HG02759 (cell line): Measurements from ENCODE around the gene CCNJL.
"Not testable (repeated sequence)": the region's sequence is repeated elsewhere in the genome, so short reads cannot be mapped to it uniquely, and the experiment has no call there.

Experiments used
- ATAC-seq: cut with Tn5 transposase; IDR thresholded peaks from one replicate; pipeline ENCODE4 v1.9.1; 2021; ENCODE audit warnings: mild to moderate bottlenecking, moderate library complexity; ENCODE audit not compliant: unreplicated experiment

Gene CCNJL

DNA sequence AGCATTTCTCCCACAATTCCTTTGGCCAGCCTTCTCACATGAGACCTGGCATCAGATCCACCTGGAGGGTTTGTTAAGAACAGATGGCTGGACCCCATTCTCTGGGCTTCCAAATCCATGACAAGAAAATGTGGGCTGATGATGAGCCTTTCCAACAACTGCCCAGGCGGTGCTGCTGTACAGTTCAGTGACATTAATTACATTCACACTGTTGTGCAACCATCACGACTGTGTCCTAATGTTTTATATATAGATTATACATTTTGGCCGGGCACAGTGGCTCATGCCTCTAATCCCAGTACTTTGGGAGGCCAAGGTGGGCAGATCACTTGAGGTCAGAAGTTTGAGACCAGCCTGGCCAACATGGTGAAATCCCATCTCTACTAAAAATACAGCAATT lies 22.4 kb upstream of the CCNJL start:
- not testable (repeated sequence) for ATAC-seq

DNA sequence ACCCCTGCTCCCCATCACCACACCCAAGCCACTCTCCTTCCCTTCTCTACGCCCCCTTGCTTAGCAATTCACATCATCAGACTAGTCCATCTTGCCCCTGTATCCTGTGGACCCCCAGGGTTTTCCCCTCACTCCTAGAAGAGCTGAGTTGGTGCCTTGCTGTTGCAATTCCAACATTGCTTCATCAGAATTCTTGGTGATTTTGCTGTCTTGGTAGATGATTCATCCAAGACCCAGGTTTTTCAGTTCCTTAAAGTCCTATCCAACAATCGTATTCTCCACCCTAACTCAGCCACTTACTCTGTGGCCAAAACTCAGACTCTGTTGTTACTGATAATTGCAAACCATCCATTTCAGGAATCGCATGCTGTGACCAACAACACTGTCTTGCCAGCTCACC lies 21.4 kb upstream of the CCNJL start:
- ATAC-seq: no peak

DNA sequence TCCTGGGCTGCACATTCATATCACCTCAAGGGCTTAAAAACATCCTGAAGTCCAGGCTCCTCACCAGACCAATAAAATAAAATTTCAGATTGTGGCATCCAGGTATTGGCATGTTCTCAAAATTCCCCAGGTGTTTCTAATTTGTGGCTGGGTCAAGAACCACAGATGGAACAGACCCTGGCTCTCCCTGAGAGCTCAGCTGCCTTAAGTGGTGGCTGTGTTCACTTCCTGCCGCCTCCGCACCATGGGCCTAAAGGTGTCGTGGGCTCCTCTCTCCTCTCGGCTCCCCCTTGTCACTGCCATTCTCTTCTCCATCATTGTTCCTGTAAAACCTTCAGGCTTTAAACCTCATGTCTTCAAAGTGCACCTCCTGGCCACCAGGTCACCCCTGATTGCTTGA lies 17.8 kb upstream of the CCNJL start:
- ATAC-seq: no peak

DNA sequence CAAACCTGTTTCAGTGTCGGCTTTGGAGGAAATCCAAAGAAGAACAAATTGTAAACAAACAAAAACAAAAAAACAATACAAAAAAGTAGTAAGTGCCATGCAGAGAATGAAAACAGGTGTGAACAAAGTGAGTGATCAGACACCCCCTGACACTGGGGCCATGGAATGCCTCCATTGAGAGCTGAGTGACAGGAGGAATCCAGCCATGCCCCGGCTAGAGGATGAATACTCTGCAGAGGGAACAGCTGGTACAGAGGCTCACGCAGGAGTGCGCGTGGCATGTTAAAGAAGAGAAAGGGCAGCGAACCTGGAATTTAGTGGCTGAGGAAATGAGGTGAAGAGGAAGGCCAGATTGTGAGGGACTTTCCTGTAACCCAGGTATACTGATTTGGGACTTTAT lies 15.5 kb upstream of the CCNJL start:
- no peak for ATAC-seq

DNA sequence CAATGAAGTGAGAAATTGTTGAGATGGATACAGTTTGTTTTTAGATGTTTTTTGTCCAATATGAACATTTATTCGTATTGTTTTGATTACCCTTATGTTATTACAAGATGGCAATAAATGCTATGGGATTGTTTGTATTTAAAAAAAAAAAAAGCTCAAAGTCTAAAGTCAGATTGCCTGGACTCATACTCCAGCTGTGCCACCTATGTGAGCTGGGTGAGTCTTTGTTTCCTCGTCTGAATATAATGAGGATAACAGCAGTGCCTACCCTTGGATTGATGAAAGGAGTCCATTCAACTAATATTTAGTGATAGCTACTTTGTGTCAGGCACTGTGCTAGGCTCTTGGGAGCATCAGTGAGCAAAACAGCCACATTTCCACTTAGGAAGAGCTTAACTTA lies 14.6 kb upstream of the CCNJL start:
- ATAC-seq: no peak

DNA sequence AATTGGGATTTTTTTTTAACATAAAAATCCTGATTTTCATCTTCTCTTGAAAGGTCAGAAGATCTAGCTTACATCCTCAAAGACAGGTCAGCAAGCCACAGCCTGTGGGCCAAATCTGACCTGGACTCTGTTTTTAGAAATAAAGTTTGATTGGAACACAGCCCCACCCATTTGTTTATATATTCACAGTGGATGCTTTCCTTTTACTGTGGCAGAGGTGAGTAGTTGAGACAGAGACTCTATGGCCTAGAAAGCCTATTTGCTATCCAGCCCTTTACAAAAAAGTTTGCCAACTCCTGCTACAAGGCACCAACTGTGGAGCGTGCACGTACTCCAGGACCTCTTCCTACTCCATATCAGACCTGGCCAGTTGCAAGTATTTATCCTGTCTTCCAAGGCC lies 13.4 kb upstream of the CCNJL start:
- ATAC-seq: no peak

DNA sequence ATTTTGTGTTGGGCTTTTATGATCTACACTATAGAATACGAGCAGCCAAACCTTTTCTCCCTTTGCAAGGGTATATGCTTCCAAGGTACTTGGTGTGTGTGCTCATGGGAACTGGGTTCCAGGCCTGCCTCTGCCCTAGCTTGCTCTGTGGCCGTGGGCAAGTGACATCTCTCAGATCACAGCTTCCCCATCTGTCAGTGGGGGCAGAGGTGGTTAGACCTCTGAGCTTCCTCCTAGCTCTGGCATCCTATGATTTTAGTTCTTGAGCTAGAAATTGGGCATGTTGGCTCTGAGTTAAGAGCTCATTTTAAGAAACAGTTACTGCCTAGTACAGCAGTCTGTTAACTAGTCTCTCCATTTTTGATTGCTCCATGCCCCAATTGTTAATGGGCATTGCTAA lies 12.5 kb upstream of the CCNJL start:
- ATAC-seq: no peak

DNA sequence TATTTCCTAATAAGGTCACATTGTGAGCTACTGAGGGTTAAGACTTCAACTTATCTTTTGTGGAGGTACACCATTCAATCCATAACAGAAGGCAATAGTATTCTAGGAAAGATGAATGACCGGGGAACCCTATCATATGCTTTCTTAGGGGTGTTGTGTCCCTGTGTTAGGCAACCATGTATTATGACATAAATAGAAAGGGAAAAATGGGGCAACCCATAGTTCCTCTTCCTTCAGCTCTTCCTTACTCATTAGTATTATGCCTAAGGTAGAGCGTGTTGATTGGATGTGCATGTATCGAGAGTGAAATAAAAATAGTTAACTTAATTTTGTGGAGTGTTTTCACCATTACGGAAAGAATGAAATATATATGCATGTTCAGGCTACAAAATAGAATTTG lies 6.0 kb upstream of the CCNJL start:
- no peak for ATAC-seq

DNA sequence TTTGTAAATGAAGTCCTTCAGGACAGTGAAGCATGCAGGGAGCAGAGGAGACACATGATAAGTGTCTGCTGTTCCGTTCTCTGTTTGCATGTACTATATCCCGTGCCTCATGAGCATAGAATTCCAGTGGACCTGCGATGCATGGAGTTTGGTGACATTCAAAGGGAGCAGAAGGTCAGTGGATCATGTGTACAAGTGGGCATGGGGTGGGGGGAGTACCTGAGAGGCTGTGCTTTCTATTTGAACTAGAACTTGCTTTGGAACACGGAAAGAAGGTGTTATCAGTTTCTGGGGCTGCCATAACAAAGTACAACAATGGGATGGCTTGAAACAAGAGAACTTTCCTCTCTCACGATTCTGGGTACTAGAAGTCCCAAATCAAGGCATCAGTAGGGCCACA lies 5.1 kb upstream of the CCNJL start:
- ATAC-seq: no peak

DNA sequence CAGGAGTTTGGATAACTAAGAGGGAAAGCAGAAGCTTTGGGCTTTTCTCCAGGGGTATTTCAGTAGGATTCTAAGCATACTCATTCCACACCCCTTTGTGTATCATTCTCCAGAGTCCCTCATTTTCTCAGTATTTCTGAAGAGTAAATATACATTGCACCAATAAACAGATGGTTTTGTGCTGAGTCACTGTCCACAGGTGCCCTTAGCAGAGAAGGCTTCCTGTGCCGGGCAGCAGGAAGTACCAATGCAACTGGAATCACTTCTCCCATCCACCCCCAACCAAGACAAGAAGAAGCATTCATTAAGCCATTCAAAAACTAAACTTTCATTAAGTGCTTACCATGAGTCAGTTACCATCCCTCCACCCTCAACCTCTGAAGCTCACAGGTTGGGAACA lies 3.6 kb upstream of the CCNJL start:
- ATAC-seq: no peak

DNA sequence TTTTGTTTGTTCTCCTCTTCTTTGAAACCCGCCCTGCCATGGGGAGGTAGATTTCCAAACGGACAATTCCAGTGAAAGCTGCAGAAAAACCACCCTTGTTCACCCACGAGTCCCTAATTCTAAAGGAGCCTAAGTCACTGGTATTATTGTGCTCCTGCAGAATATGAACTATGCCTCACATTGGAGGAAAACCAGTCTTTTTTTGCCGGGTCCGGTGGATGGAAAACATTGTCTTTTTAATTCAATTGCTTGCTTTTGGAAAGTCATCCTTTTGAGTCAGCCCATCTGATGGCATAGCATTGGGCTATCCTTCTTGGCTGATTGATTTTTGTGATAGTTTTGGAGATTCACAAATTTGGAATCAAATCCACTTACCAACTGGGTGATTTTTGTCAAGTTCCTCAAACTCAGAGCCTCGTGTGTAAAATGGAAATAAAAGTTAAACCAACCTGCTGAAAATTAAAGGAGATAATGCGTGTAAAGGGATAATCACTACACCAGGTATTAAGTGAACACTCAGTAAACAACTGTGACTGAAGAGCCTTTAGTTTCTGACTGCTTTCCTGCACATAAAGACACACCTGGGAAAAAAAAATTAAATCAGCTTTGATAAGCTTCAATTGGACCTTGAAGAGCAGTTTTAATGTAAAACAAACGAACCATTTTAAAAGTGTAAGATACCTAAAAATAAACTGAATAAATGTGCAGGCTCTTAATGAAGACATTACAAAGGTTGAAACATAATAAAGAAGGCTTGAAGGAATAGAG lies 780 bp upstream of the CCNJL start:
- no peak for ATAC-seq

DNA sequence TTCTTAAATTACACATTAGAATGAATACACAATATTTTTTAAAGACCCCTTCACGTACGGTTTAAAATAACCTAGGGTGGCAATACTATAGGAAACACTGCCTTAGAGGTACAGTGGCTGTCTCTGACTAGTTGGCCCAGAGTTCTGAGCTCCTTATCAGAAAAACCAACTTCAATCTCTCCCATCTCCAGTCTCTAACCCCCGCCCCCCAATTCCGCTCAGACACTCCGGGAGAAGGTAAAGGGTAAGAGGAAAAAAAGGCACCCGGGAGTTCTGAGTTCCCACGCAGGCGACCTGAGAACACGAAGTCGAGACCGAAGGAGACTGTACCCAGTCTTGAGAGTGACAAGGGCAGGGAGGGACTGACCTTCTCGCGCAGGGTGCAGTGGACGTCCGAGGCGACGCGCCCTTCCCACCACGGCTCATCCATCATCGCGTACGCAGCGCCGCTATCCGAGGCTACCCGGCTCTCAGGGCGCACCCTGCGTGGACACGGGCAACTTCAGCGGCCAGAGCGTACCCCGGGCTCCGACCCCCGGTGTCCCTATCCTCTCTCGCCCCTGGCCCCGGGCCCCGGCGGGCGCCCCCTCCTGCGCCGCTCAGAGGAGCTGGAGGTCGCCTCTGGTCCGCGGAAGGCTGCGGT lies 752 bp downstream of the CCNJL start:
- ATAC-seq: peak; percentile 13

DNA sequence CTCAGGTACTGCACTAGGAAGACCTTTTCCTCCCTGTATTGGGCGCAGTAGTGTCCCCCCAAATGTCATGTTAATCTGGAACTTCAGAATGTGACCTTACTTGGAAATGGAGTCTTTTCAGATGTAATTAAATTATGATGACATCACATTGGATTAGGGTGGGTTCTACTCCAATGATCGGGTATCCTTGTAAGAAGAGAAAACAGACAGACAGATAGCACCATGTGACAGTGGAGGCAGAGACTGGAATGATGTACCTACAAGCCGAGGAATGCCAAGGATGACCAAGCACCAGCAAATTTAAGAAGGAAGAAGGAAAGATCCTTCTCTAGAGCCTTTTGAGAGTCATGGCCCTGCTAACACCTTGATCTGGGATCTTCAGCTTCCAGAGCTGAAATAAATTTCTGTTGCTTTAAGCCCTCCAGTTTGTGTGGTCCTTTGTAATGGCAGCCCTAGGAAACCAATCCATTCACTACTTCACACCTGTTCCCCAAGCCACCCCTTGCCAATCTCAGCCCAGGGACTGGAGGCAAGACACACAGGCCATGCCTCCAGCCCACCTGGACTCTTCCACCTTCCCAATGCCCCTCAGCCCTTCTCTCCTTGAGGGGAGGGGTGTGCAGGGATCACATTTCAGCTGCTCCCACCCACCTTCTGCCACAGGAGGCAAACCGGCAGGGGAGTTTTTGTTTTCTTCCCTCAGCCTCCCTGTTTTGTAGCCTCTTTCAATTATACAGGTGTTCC lies 1.6 kb downstream of the CCNJL start:
- no peak for ATAC-seq

DNA sequence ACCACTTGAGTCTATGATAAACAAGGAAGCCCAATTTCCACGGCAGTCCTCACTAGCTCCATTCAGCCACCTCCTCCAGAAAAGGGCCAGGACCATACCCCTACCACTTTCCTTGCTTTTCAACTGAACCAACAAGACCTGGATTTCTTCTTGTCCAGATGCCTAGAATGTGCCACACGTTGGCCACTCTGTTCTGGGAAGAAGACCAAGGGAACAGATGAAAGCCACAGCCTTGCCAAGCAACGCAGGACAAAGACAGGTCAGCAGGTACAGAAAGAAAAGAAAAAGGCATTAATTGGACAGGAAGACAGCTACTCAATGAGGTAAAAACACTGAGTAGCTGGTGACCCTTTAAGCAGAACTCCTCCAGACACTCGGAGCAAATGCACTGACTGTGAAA lies 2.2 kb downstream of the CCNJL start:
- no peak for ATAC-seq

DNA sequence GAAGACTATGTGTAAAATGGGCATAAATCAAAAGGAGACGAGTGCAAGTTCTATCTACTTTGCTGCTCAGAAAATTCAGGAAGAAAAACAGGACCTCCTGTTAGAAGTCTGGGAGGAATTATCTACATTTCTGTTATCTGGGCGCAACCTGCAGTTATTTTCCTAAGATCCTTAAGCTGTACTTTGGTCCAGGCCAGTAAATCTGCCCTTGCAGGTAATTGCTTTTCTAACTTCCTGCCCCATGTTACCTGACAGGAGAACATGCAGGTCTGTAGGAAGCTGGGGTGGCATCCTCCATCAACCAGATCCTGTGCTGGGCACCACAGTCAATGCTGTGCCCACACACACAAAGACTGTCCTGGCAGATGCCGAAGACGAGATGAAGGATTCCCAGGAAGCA lies 5.7 kb downstream of the CCNJL start:
- ATAC-seq: no peak

DNA sequence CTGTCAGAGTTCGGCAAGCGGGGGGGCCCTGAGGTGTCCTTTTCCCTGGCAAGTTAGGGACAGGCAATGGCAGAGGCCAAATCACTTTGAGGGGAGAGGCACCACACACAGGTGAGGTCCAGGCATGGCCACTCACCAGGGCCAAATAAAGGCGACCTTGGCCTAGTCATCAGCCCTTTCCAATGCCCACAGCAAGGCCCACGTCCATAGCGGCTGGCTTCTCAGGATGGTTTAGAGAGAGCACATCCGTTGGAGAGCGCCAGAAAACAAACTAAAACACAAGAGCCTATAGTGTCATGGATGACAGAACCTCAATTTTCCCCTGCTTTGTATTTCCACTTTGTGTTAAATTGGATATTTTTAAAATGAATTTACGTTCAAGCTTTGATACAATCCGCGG lies 7.0 kb downstream of the CCNJL start:
- ATAC-seq: no peak

DNA sequence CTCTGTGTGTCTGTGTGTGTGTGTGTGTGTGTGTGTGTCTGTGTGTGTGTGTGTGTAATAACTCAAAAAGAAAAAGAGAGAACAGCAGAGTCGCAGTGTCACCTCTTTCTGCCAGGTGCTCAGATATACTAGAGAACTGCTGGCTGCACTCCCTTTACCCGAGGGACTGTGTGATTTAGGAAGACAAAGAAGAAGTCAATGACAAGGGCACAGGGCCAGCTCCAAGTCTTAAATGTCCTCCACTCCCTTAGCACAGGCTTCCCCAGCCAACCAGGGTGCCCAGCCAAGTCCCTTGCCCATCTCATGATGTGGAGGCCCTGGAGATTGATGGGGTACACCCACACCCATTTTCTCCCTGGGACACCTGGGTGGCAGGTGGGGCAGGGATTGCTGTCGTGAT lies 8.7 kb downstream of the CCNJL start:
- no peak for ATAC-seq

DNA sequence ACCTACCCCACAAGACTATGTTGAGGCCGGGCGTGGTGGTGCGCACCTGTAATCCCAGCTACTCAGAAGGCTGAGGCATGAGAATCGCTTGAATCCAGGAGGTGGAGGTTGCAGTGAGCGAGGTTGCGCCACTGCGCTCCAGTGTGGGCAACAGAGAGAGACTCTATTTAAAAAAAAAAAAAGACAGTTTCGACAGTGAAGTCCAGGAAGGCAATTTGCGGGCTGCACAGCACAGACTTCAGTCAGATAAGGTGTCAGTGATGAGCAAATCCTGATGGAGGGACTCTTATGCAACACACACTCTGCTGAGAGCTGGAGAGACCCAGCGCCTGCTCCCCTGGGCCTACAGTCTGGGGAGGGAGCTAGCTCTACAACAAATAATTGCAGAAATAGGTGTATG lies 14.2 kb downstream of the CCNJL start:
- no peak for ATAC-seq

DNA sequence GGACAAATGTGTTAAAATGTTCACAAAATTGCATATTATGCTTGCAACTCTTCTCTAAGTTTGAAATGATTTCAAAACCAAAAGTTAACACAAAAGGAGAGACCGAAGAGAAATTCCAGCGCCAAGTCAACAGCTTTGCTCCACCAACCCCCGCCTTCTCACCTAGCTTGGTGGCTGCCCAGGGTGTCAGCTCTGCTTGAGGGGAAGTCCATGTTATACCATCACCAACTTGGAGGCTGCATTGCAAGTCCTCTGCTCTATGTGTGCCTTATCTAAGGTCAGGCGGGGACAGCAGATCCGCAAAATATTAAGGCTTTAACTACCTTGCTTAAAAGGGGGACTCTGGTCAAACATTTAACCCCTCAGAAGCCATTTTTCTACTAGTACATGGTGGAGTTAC lies 14.6 kb downstream of the CCNJL start:
- ATAC-seq: no peak

DNA sequence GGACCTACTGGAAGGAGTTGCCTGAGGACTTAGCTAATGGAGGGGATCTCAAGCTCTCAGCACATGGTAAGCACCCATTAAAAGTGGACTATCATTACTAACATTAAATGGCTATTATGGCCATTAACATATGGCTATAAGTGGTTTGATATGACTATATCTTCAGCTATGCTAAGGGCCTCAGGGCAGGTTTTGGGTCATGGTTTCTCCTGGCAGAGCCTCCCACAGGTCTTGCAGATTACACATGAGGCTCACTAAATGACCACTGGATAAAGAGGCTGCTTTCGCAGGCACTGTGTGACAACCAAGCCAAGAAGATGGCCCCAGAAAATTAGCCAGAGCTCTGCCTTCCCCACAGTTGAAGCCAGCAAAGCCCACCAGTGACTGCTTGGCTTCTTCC lies 15.4 kb downstream of the CCNJL start:
- ATAC-seq: no peak

DNA sequence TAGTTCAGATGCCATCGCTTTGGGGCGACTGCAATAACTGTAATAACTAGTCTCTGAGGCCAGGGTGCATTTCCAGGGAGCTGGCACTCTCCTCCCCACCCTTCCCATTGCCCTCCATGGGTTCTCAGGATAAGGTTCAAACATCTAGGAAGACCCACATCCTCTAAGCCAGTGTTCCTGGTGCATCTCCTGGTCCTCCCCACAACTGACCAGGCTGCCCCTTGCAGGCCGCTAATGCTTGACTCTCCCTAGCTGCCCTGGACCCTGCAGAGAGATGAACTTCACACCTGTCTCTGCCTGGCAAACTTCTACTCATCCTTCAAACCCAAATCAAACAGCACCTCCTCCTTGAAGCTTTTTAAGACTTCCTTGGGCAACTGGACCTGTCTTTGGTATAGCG lies 15.9 kb downstream of the CCNJL start:
- no peak for ATAC-seq

DNA sequence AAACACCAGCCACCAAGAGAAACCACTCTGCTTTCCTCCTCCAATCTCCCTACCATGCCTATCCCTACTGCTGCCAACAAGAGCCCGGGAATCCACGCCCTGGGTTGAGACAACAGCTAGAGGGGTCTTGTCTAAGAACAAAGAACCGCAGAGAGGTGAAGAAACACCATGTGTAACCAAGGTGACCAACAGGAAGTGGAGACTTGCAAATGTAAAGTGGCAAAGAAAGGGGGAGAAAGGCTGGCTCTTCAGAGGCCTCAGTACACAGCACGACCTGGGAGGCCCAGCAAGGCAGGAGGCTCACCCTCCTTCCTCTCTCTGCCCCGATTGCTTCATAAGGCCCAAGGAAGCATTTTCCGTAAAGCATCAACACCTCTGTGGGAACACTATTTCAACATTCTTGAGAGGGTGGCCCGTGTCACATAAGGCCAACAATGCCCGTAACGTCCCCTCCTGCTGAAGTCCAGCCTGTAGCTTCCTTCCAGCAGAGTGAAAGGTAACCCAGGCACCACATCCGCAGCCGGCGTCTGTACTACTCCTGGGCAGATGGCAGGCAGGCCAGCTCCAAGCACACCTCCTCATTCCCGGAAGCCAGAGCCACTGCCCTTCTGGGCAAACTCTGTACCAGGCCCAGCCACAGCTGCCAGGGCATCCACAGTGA lies 18.3 kb downstream of the CCNJL start:
- no peak for ATAC-seq
